HEK293T (cell line): Measurements from ENCODE around the gene RNASE4.

Experiments used
- ELF4 ChIP-seq: fragments of 450-650 bp; IDR thresholded peaks from 2 replicates; pipeline ENCODE4 v1.6.1; 2017; ENCODE audit warnings: antibody characterized with exemption
- FOXK2 ChIP-seq: fragments of 450-650 bp; IDR thresholded peaks from 2 replicates; pipeline ENCODE4 v1.6.1; 2016; ENCODE audit warnings: mild to moderate bottlenecking
- FOXM1 ChIP-seq: fragments of 450-650 bp; IDR thresholded peaks from 2 replicates; pipeline ENCODE4 v1.6.1; 2017; ENCODE audit warnings: mild to moderate bottlenecking, borderline replicate concordance
- PKNOX1 ChIP-seq: fragments of 450-650 bp; IDR thresholded peaks from 2 replicates; pipeline ENCODE4 v1.6.1; 2016
- SP1 ChIP-seq: fragments of 450-650 bp; IDR thresholded peaks from 2 replicates; pipeline ENCODE4 v1.6.1; 2017
- TARDBP ChIP-seq: fragments of 450-650 bp; IDR thresholded peaks from 2 replicates; pipeline ENCODE4 v1.6.1; 2016

DNA sequence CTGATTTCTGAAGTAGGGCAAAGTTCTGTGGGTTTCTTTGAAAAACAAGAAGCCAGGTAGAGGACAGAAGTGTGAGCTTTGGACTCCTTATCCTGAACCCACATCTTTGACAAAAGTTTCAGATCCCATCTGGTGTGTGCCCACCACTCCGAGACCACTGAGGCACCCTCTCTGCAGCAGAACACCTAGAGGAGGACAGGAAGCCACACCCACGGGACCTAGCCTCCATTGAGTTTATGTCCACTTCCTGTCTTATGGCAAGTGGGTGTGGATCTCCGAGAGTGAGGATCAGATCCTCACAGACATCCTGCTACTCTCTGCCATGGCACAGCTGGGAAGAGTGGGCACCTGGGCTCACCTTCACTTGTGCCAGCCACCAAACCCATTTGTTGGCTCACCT is 26.1 kb upstream of the RNASE4 start:
- TF ChIP-seq ELF4 (no peak), PKNOX1 (no peak), TARDBP (no peak), FOXM1 (no peak), SP1 (no peak), FOXK2 (no peak)
